Keratinocyte (primary cell): ENCODE measurements around the gene NHSL2. TPM values are rescaled to one million over a fixed set of nuclear protein-coding genes. Genes with fewer than 3 reads are reported as not detected.

Experiments used
- DNase-seq: peaks from one replicate; pipeline ENCODE4 v3.0.0-alpha.2; 2011; ENCODE audit warnings: low read depth, missing footprints, low spot score
- FAIRE-seq: peaks from 2 replicates; lab custom pipeline; 2011; peaks lifted over from hg19 to GRCh38; lab: Jason Lieb, UNC
- H2AFZ ChIP-seq: 2 replicates; pipeline ENCODE4 v1.6.0; 2012; ENCODE audit warnings: low read length, control low read depth, inconsistent platforms; ENCODE audit not compliant: control insufficient read depth
- H3K27ac ChIP-seq: 2 replicates; pipeline ENCODE4 v1.5.1; 2011; ENCODE audit warnings: low read length; ENCODE audit not compliant: control insufficient read depth, insufficient read depth
- H3K27me3 ChIP-seq: 3 replicates; pipeline ENCODE4 v1.6.0; 2011; ENCODE audit warnings: low read length; ENCODE audit not compliant: control insufficient read depth, insufficient read depth; ENCODE audit errors: extremely low read depth
- H3K36me3 ChIP-seq, 2 experiments: 2 replicates in 1 of 2; 3 replicates in 1 of 2; pipeline ENCODE4 v1.5.1; 2011; ENCODE audit warnings: low read length in 2 of 2, mild to moderate bottlenecking in 1 of 2; ENCODE audit not compliant: control insufficient read depth in 2 of 2, insufficient read depth in 2 of 2; ENCODE audit errors: extremely low read depth in 1 of 2
- H3K4me1 ChIP-seq: 3 replicates; pipeline ENCODE4 v1.5.1; 2011; ENCODE audit warnings: low read length; ENCODE audit not compliant: control insufficient read depth, insufficient read depth; ENCODE audit errors: extremely low read depth
- H3K4me2 ChIP-seq: 3 replicates; pipeline ENCODE4 v1.6.0; 2011; ENCODE audit warnings: low read depth, low read length; ENCODE audit not compliant: control insufficient read depth, insufficient read depth; ENCODE audit errors: extremely low read depth
- H3K4me3 ChIP-seq, 3 experiments: fragments of 200-600 bp in 1 of 3; sonication (generic) in 1 of 3; 2 replicates in 2 of 3; 3 replicates in 1 of 3; pipeline ENCODE4 v1.5.1; 2011 to 2016; ENCODE audit warnings: low read length in 3 of 3, mild to moderate bottlenecking in 3 of 3, control low read depth in 2 of 3, inconsistent platforms in 1 of 3, low read depth in 1 of 3, mixed read lengths in 1 of 3, mixed run types in 1 of 3, moderate library complexity in 1 of 3; ENCODE audit not compliant: control insufficient read depth in 2 of 3, insufficient read depth in 2 of 3; ENCODE audit errors: extremely low read depth in 1 of 3
- H3K79me2 ChIP-seq: 2 replicates; pipeline ENCODE4 v1.6.0; 2012; ENCODE audit warnings: low read length; ENCODE audit not compliant: control insufficient read depth, insufficient read depth
- H3K9ac ChIP-seq: 3 replicates; pipeline ENCODE4 v1.6.0; 2011; ENCODE audit warnings: low read length; ENCODE audit not compliant: control insufficient read depth, insufficient read depth; ENCODE audit errors: extremely low read depth
- H3K9me1 ChIP-seq: 3 replicates; pipeline ENCODE4 v1.6.0; 2011; ENCODE audit warnings: low read length; ENCODE audit not compliant: control insufficient read depth, insufficient read depth; ENCODE audit errors: extremely low read depth
- H3K9me3 ChIP-seq: 2 replicates; pipeline ENCODE4 v1.5.1; 2012; ENCODE audit warnings: low read depth, low read length; ENCODE audit not compliant: control insufficient read depth
- H4K20me1 ChIP-seq: 3 replicates; pipeline ENCODE4 v1.6.0; 2011; ENCODE audit warnings: low read length; ENCODE audit not compliant: control insufficient read depth, insufficient read depth; ENCODE audit errors: extremely low read depth
- EZH2 ChIP-seq: IDR thresholded peaks from one replicate; pipeline ENCODE4 v1.6.1; 2012; ENCODE audit warnings: inconsistent platforms, mild to moderate bottlenecking, low read length, moderate library complexity
- dilution Hi-C: fragments of 300-500 bp; cut with MboI; formaldehyde crosslinking; loops from one replicate; pipeline ENCODE4 v1.7.0; 2020; ENCODE audit warnings: low sequenced_read_pairs; ENCODE audit not compliant: extremely low pct_ligation_motif_present
- polyA plus RNA-seq, 5 experiments: library from polyadenylated mRNA; depleted of rRNA in 3 of 5; stranded (reverse) in 3 of 5; stranded (forward) in 1 of 5; unstranded in 1 of 5; fragments of >200 nt; gene quantifications; 1 replicate in 1 of 5; 2 replicates in 3 of 5; 3 replicates in 1 of 5; pipeline versions ENCODE4 v1.2.1 to v1.2.3, GENCODE V29; 2011 to 2012; ENCODE audit warnings: missing spikeins in 2 of 5, low read depth in 1 of 5, low replicate concordance in 1 of 5
- TF ChIP-seq, protein P1 (sequence below), 3 experiments: IDR thresholded peaks in 1 of 3; conservative IDR thresholded peaks in 1 of 3; optimal IDR thresholded peaks in 1 of 3; 2 replicates in 2 of 3; 3 replicates in 1 of 3; pipeline versions ENCODE3 to v1.5.1; 2011; ENCODE audit warnings: low read length in 3 of 3, mild to moderate bottlenecking in 3 of 3, moderate library complexity in 2 of 3, control low read depth in 1 of 3, inconsistent platforms in 1 of 3; ENCODE audit not compliant: insufficient read depth in 2 of 3; ENCODE audit errors: extremely low read depth in 1 of 3

Gene NHSL2
- polyA plus RNA-seq, 1 donor (not counting 4 experiments of a cell fraction or from before 2014, with no cell fraction given), result 0.04 TPM

DNA sequence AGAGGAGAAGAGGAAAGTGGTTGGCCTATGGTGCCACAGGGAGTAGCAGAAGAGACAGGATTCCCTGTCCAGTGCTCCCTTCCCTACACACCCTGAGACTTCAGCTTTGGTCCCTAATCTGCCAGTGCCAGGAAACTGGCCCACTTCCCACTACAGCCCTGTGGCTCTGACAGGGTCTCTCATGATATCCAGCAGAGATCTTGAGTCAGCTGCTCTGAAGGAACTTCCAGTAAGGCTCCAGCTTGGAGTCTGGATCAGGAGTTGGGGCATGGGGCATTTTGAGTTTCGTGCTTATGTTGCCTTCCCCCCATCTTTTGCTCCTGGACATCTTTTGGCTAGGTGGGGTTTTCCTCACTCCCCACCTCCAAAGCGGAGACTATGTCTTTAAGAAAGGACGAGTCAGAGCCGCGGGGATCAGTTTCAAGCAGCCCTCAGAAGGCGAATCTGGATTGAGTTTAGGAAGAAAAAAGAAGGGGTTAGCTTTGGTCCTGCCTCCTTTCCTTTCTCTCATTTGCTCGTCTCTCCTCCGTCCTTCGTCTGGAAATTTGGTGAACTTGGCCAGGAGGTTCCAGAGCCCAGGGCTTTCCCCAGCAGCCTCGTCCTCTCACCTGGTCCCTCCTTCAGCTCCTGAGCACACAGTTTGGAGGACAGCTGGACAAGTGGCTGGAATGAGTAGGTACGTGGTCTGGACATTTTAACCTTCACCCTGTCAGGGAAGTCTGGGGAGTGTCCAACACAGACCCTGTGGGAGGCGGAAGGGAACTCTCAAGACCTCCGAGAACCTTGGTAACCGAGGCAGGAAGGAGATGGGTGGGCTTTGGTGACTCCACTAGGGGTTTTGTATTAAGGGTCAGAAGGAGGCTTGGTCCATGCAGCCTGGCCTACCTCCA, 116.6 kb downstream of the NHSL2 start:
- Histone ChIP-seq H4K20me1 (no peaks in the 10 kb centered on the region), H2AFZ (no peak overlapping the region), H3K9me1 (no peaks in the 10 kb centered on the region), H3K79me2 (no peaks in the 10 kb centered on the region), H3K4me2 (no peak overlapping the region), H3K9me3 (no peaks in the 10 kb centered on the region), H3K36me3 (no peaks in the 10 kb centered on the region), H3K4me1 (peaks cover 3% of the 10 kb centered on the region), H3K9ac (no peak overlapping the region), H3K27ac (no peak overlapping the region), H3K4me3 (no peak overlapping the region), H3K27me3 (peaks cover 21% of the 10 kb centered on the region)
- FAIRE-seq (no peak), DNase-seq (no peak)
- no peak for TF ChIP-seq EZH2
- TF ChIP-seq, protein P1, sequence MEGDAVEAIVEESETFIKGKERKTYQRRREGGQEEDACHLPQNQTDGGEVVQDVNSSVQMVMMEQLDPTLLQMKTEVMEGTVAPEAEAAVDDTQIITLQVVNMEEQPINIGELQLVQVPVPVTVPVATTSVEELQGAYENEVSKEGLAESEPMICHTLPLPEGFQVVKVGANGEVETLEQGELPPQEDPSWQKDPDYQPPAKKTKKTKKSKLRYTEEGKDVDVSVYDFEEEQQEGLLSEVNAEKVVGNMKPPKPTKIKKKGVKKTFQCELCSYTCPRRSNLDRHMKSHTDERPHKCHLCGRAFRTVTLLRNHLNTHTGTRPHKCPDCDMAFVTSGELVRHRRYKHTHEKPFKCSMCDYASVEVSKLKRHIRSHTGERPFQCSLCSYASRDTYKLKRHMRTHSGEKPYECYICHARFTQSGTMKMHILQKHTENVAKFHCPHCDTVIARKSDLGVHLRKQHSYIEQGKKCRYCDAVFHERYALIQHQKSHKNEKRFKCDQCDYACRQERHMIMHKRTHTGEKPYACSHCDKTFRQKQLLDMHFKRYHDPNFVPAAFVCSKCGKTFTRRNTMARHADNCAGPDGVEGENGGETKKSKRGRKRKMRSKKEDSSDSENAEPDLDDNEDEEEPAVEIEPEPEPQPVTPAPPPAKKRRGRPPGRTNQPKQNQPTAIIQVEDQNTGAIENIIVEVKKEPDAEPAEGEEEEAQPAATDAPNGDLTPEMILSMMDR (optimal IDR thresholded peaks at IDR 0.05 in 1 of 3, IDR thresholded peaks at IDR 0.05 in 1 of 3, conservative IDR thresholded peaks at IDR 0.05 in 1 of 3; ENCODE audit: extremely low read depth in 1 of 3, insufficient read depth in 2 of 3, low read length in 3 of 3), result no peak
- dilution Hi-C loops, result no loop called here

DNA sequence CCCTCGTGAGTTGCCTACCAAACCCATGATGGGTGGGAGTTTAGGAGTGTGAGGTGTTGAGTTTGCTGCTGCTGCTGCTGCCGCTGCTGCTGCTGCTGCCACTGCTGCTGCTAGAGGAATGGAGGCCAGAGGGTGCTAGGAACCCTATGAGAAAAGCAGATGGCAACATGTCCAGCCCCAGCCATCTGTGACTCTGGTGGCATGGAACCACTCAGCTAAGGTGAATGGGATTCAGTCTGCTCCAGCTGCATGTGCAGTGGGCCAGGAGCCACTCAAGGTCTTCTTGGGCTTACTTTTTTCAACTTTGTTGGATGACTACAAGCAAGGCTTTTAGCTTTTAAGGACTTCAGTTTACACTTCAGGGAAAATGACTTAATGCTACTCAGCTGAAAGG, 117.3 kb downstream of the NHSL2 start:
- H2AFZ ChIP-seq, result no peak overlapping the region
- H3K9ac ChIP-seq, result no peak overlapping the region
- TF ChIP-seq, protein P1 (optimal IDR thresholded peaks at IDR 0.05 in 1 of 3, IDR thresholded peaks at IDR 0.05 in 1 of 3, conservative IDR thresholded peaks at IDR 0.05 in 1 of 3; ENCODE audit: extremely low read depth in 1 of 3, insufficient read depth in 2 of 3, low read length in 3 of 3), result no peak
- no peak for TF ChIP-seq EZH2
- no peak for DNase-seq
- H3K4me3 ChIP-seq, result no peak overlapping the region
- no peaks in the 10 kb centered on the region for H4K20me1 ChIP-seq
- H3K9me1 ChIP-seq, result no peaks in the 10 kb centered on the region
- H3K79me2 ChIP-seq, result no peaks in the 10 kb centered on the region
- H3K4me1 ChIP-seq, result peaks cover 3% of the 10 kb centered on the region
- H3K9me3 ChIP-seq, result no peaks in the 10 kb centered on the region
- no peaks in the 10 kb centered on the region for H3K36me3 ChIP-seq
- H3K27ac ChIP-seq, result no peak overlapping the region
- no peak overlapping the region for H3K4me2 ChIP-seq
- peaks cover 21% of the 10 kb centered on the region for H3K27me3 ChIP-seq
- no peak for FAIRE-seq
- dilution Hi-C loops, result no loop called here
